GM12865 (cell line): Measurements from ENCODE around the gene UVRAG.
"Not testable (repeated sequence)": the region's sequence is repeated elsewhere in the genome, so short reads cannot be mapped to it uniquely, and the experiment has no call there.

Source experiments
- DNase-seq: peaks from one replicate; pipeline ENCODE4 v3.0.0; 2010; ENCODE audit warnings: low read depth
- H3K4me3 ChIP-seq: 2 replicates; pipeline ENCODE4 v1.5.1; 2011; ENCODE audit warnings: mild to moderate bottlenecking, low read depth, low read length, control low read depth
- CTCF ChIP-seq: IDR thresholded peaks from 2 replicates; pipeline ENCODE4 v1.5.1; 2011; ENCODE audit warnings: low read length, control low read depth, low read depth, inconsistent platforms; ENCODE audit not compliant: insufficient read depth; ENCODE audit errors: missing control alignments

UVRAG gene

DNA sequence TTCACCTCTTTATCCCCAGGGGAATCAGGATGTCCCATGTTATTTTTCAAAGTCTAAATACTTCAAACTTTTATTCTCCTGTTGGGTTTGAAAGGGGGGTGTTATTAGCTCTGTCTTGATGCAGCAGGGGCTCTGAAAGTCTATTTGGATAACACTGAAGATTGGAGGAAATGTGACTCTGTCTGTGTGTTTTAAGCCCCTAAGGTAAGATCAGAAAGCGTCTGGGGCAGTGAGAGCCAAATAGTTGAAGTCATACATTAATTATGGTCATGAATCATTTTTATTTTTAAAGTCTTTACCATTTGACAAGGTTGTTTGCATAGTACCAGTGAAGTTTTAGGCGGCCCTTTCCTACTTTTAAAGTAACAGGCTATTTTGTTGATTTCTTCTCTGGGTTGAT is 139.0 kb downstream of the UVRAG start:
- no peak for DNase-seq

DNA sequence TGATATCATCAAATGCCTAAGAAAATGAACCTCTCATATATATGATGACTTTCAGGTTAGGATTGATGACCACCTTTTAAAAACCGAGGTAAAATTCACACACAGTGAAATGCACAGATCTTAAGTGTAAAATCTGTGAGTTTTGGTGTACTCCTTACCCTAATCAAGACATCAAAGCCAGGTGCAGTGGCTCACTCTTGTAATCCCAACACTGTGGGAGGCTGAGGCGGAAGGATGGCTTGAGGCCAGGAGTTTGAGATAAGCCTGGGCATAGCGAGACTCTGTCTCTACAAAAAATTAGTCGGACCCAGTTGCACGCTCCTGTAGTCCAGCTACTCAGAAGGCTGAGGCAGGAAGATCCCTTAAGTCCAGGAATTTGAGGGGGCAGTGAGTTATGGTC is 140.4 kb downstream of the UVRAG start:
- TF ChIP-seq CTCF: no peak
- DNase-seq: no peak
- no peak overlapping the region for H3K4me3 ChIP-seq

More for the DNA sequence above, 139.0 kb downstream of the UVRAG start:
- H3K4me3 ChIP-seq: no peak overlapping the region
- TF ChIP-seq CTCF: no peak

GRCh38 chr11:75959540-75959939 is 144.5 kb downstream of the UVRAG start:
- no peak overlapping the region for H3K4me3 ChIP-seq
- TF ChIP-seq CTCF: no peak
- DNase-seq: no peak

DNA sequence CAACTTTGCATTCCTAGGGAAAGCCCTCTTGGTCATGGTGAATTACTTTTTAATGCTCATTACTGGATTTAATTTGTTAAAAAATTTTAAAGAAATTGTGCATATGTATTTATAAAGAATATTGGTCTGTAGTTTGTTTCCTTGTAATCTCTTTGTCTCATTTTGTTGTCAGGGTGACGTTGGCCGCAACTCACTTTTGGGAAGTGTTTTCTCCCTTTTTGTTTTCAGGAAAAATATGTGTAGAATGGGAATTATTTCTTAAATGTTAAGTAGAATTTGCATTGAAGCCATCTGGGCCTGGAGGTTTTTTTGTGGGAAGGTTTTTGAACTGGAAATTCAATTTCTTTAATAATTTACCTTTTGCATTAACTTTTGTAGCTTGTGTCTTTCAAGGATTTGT is 149.1 kb downstream of the UVRAG start:
- no peak overlapping the region for H3K4me3 ChIP-seq
- TF ChIP-seq CTCF: no peak
- DNase-seq: no peak

DNA sequence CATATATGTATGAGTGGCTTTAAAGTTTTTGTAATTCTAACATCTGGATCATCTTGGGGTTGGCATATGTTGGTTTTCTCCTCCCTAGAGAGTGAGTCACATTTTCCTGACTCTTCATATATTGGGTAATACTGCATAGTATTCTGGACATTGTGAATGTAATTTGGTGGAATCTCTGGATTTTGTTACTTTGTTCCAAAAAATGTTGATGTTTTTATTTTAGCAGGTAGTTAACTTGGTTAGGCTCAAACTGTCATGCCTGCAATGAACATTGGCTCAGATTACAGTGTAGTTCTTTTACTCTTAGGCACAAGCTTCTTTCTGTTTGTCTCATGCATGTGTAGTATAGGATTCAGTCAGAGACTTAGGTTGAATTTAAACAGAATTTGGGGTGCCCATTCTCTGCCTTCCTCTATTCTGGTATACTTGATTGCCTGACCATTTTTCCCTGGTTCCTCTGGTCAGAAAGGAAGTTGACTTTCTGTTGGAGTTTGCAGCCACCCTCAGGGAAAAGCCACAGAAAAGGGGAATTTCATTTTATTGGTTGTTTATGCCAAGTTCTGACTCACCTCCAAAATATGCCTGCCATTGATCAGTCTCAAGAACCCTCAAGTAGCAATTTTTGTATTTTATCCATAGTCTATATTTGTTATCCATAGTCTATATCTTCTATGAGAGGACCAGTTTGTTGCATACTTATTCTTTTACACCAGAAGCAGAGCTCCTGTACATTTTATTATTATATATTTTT is 151.7 kb downstream of the UVRAG start:
- DNase-seq: no peak
- no peak overlapping the region for H3K4me3 ChIP-seq
- TF ChIP-seq CTCF: no peak

DNA sequence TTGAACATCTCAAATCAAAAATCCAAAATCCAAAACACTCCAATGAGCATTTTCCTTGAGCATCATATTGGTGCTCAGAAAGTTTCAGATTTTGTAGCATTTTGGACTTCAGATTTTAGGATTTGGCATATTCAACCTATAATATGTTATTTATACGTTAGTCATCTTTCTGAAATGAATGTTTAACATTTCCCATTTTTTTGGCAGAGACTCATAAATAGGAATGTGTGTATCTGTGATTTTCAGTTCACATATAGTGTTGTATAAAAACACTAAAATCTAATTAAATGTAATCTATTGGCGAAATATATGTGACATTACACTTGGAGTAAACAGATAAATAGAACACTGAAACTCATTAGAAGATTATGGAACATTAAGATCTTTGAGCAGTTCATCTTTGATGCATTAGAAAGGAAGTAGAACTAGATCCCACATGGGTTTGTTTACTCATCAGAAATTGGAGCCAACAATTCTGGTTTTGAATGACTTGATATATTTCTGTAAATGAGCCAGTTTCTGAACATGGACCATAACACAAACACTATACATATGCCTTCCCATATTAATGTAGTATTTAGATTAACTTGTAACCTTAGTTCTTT is 153.1 kb downstream of the UVRAG start:
- TF ChIP-seq CTCF: no peak
- no peak overlapping the region for H3K4me3 ChIP-seq
- no peak for DNase-seq

GRCh38 chr11:75969626-75970308 is 154.8 kb downstream of the UVRAG start:
- H3K4me3 ChIP-seq: no peak overlapping the region
- TF ChIP-seq CTCF: no peak
- no peak for DNase-seq

DNA sequence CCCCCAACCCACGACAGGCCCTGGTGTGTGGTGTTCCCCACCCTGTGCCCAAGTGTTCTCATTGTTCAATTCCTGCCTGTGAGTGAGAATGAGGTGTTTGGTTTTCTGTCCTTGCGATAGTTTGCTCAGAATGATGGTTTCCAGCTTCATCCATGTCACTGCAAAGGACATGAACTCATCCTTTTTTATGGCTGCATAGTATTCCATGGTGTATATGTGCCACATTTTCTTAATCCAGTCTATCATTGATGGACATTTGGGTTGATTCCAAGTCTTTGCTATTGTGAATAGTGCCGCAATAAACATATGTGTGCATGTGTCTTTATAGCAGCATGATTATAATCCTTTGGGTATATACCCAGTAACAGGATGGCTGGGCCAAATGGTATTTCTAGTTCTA is 158.7 kb downstream of the UVRAG start:
- not testable (repeated sequence) for H3K4me3 ChIP-seq, DNase-seq

- not testable (repeated sequence) for DNase-seq, H3K4me3 ChIP-seq
These were observed 164.1 kb downstream of the UVRAG start for GRCh38 chr11:75979075-75979474.

DNA sequence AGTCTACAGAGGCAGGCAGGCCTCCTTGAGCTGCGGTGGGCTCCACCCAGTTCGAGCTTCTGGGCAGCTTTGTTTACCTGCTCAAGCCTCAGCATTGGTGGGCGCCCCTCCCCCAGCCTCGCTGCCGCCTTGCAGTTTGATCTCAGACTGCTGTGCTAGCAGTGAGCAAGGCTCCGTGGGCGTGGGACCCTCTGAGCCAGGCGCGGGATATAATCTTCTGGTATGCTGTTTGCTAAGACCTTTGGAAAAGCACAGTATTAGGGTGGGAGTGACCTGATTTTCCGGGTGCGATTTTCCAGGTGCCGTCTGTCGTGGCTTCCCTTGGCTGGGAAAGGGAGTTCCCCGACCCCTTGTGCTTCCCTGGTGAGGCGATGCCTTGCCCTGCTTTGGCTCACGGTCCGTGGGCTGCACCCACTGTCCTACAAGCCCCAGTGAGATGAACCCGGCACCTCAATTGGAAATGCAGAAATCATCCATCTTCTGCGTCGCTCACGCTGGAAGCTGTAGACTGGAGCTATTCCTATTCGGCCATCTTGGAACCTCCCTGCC is 164.5 kb downstream of the UVRAG start:
- not testable (repeated sequence) for H3K4me3 ChIP-seq

More for the DNA sequence above, 164.5 kb downstream of the UVRAG start:
- not testable (repeated sequence) for DNase-seq
